IMR-90 (cell line): Measurements from ENCODE around the gene DCTD. TPM values are rescaled to one million over a fixed set of nuclear protein-coding genes. Genes with fewer than 3 reads are reported as not detected.

Source experiments
- ATAC-seq: fragments of 200-7000 bp; cut with Tn5 transposase; 2 replicates; pipeline ENCODE4 v1.9.1; 2020; ENCODE audit warnings: low read depth, mild to moderate bottlenecking, moderate library complexity
- BruUV-seq: library from RNA; stranded (reverse); fragments of 400-500 nt; replicated peaks from 2 replicates; lab custom pipeline; 2021; lab: Mats Ljungman, UMichigan
- CTCF ChIA-PET: fragments of 300-600 bp; formaldehyde crosslinking; extraction: SDS; loops from one replicate; lab custom pipeline; 2021; ENCODE audit warnings: antibody characterized with exemption; lab: Yijun Ruan, JAX
- POLR2A ChIA-PET: fragments of 300-600 bp; sonication (Branson Sonifier 250); formaldehyde crosslinking; loops from one replicate; lab custom pipeline; 2022; ENCODE audit warnings: antibody characterized with exemption; ENCODE audit not compliant: unreplicated experiment; lab: Charles Lee
- DNase-seq: peaks from one replicate; pipeline ENCODE4 v3.0.0; 2013
- H2AFZ ChIP-seq: replicated peaks from 2 replicates; pipeline ENCODE3; 2013; ENCODE audit warnings: low read length, mild to moderate bottlenecking; ENCODE audit not compliant: poor library complexity
- H2AK5ac ChIP-seq: 2 replicates; pipeline ENCODE4 v1.6.1; 2013; ENCODE audit warnings: low read depth, low read length, inconsistent platforms
- H2AK9ac ChIP-seq: replicated peaks from 2 replicates; pipeline ENCODE3; 2013; ENCODE audit warnings: mild to moderate bottlenecking, low read depth, low read length, moderate library complexity; ENCODE audit not compliant: poor library complexity
- H2BK120ac ChIP-seq: 2 replicates; pipeline ENCODE4 v1.6.1; 2013; ENCODE audit warnings: low read depth, low read length, inconsistent platforms
- H2BK15ac ChIP-seq: 3 replicates; pipeline ENCODE4 v1.6.1; 2013; ENCODE audit warnings: low read depth, low read length, inconsistent platforms
- H2BK20ac ChIP-seq: 2 replicates; pipeline ENCODE4 v1.6.1; 2013; ENCODE audit warnings: low read depth, mild to moderate bottlenecking, inconsistent platforms, low read length, moderate library complexity
- H2BK5ac ChIP-seq: 2 replicates; pipeline ENCODE4 v1.6.1; 2013; ENCODE audit warnings: mild to moderate bottlenecking, low read depth, low read length, inconsistent platforms; ENCODE audit not compliant: poor library complexity, severe bottlenecking
- H3K14ac ChIP-seq: replicated peaks from 2 replicates; pipeline ENCODE4 v1.6.1; 2013; ENCODE audit warnings: low read depth, low read length, inconsistent platforms
- H3K18ac ChIP-seq: 2 replicates; pipeline ENCODE4 v1.6.1; 2013; ENCODE audit warnings: low read depth, low read length, control low read depth
- H3K23ac ChIP-seq: 2 replicates; pipeline ENCODE4 v1.6.1; 2013; ENCODE audit warnings: low read depth, low read length, inconsistent platforms
- H3K27ac ChIP-seq: 2 replicates; pipeline ENCODE4 v1.5.1; 2013; ENCODE audit warnings: mild to moderate bottlenecking, control low read depth, low read length; ENCODE audit not compliant: insufficient read depth
- H3K27me3 ChIP-seq: 2 replicates; pipeline ENCODE4 v1.6.1; 2013; ENCODE audit warnings: low read length; ENCODE audit not compliant: control insufficient read depth, insufficient read depth
- H3K36me3 ChIP-seq: 2 replicates; pipeline ENCODE4 v1.6.1; 2013; ENCODE audit warnings: low read length, mixed read lengths; ENCODE audit not compliant: control insufficient read depth, insufficient read depth
- H3K4ac ChIP-seq: 2 replicates; pipeline ENCODE4 v1.6.1; 2013; ENCODE audit warnings: low read depth, low read length, inconsistent platforms
- H3K4me1 ChIP-seq: 2 replicates; pipeline ENCODE4 v1.6.1; 2013; ENCODE audit warnings: low read length, mixed read lengths; ENCODE audit not compliant: control insufficient read depth, insufficient read depth
- H3K4me2 ChIP-seq: 2 replicates; pipeline ENCODE4 v1.6.1; 2013; ENCODE audit warnings: low read depth, mild to moderate bottlenecking, control low read depth, low read length, moderate library complexity
- H3K4me3 ChIP-seq: 2 replicates; pipeline ENCODE4 v1.5.1; 2013; ENCODE audit warnings: low read depth, mild to moderate bottlenecking, control low read depth, low read length, moderate library complexity; ENCODE audit not compliant: insufficient read depth
- H3K56ac ChIP-seq: 2 replicates; pipeline ENCODE4 v1.6.1; 2013; ENCODE audit warnings: low read length, inconsistent platforms; ENCODE audit not compliant: insufficient read depth; ENCODE audit errors: extremely low read depth
- H3K79me1 ChIP-seq, 2 experiments: 2 replicates each; pipeline ENCODE4 v1.6.1; 2013; ENCODE audit warnings: low read length in 2 of 2, inconsistent platforms in 1 of 2, low read depth in 1 of 2
- H3K9ac ChIP-seq: 2 replicates; pipeline ENCODE4 v1.6.1; 2013; ENCODE audit warnings: low read depth, low read length, control low read depth
- H3K9me1 ChIP-seq: 2 replicates; pipeline ENCODE4 v1.6.1; 2013; ENCODE audit warnings: low read length, inconsistent platforms; ENCODE audit not compliant: insufficient read depth
- H3K9me3 ChIP-seq: 2 replicates; pipeline ENCODE4 v1.6.1; 2013; ENCODE audit warnings: low read length; ENCODE audit not compliant: control insufficient read depth, insufficient read depth
- H4K20me1 ChIP-seq: 2 replicates; pipeline ENCODE4 v1.6.1; 2013; ENCODE audit warnings: low read length, inconsistent platforms; ENCODE audit not compliant: insufficient read depth
- H4K5ac ChIP-seq: 2 replicates; pipeline ENCODE4 v1.6.1; 2013; ENCODE audit warnings: mild to moderate bottlenecking, low read depth, low read length, control low read depth
- H4K8ac ChIP-seq, 2 experiments: 2 replicates each; pipeline ENCODE4 v1.6.1; 2013; ENCODE audit warnings: low read depth in 2 of 2, low read length in 2 of 2, control low read depth in 1 of 2, inconsistent platforms in 1 of 2
- H4K91ac ChIP-seq: 2 replicates; pipeline ENCODE4 v1.6.1; 2013; ENCODE audit warnings: low read depth, low read length, inconsistent platforms; ENCODE audit not compliant: insufficient read depth
- CTCF ChIP-seq: conservative IDR thresholded peaks from 2 replicates; pipeline ENCODE4 v1.5.1; 2012; ENCODE audit warnings: mild to moderate bottlenecking, low read depth, low read length, improper control_type of control experiment
- MAFK ChIP-seq: IDR thresholded peaks from 2 replicates; pipeline ENCODE4 v1.6.1; 2012; ENCODE audit warnings: low read depth, low read length, improper control_type of control experiment
- WGBS, 2 experiments: methylation state at CpG; one replicate each; pipeline versions ENCODE4 v1.1.5 to v1.1.7; 2013; ENCODE audit warnings: missing lambda C conversion rate in 2 of 2; ENCODE audit not compliant: insufficient read length in 1 of 2; ENCODE audit errors: extremely low coverage in 2 of 2; 5-methylcytosine and 5-hydroxymethylcytosine counted together
- dilution Hi-C: fragments of 300-500 bp; cut with HindIII; formaldehyde crosslinking; loops from one replicate; pipeline ENCODE4 v1.14.3; 2018; ENCODE audit warnings: low sequenced_read_pairs; ENCODE audit not compliant: unreplicated experiment
- in situ Hi-C: fragments of 300-500 bp; cut with MboI; formaldehyde crosslinking; loops from 3 replicates; pipeline ENCODE4 v1.14.3; 2019; ENCODE audit warnings: low sequenced_read_pairs, inconsistent platforms, mixed read lengths
- intact Hi-C: fragments of 100-400 bp; cut with micrococcal nuclease; formaldehyde crosslinking; loops from 2 replicates; pipeline ENCODE4 v1.10.0; 2022
- polyA plus RNA-seq, 3 experiments: library from polyadenylated mRNA; depleted of rRNA; stranded (reverse); fragments of >200 nt; gene quantifications; 2 replicates each; pipeline ENCODE4 v1.2.3, GENCODE V29; 2012; ENCODE audit warnings: low replicate concordance in 1 of 3
- total RNA-seq: library from RNA; depleted of rRNA; stranded (reverse); fragments of >200 nt; gene quantifications from 2 replicates; pipeline ENCODE4 v1.2.3, GENCODE V29; 2012

Gene DCTD
- total and polyA plus RNA-seq, 2 of the 4 experiments (the other 2 are of a cell fraction) = 90.3 to 127 TPM

- no TSS peak for BruUV-seq
- ChIA-PET POLR2A (no interaction called here), CTCF (no interaction called here)
- Histone ChIP-seq H3K27me3 (no peaks in the 10 kb centered on the region; the same call in 1 of the 2 replicates), H3K56ac (no peak overlapping the region), H3K9me3 (peaks cover 2% of the 10 kb centered on the region; the same call in 1 of the 2 replicates), H2AK5ac (no peak overlapping the region), H3K9me1 (no peaks in the 10 kb centered on the region), H3K18ac (no peak overlapping the region), H2BK15ac (no peak overlapping the region), H3K36me3 (no peaks in the 10 kb centered on the region), H2AK9ac (peak overlapping the region; percentile 46), H2BK120ac (no peak overlapping the region), H2AFZ (no peak overlapping the region), H3K27ac (no peak overlapping the region), H4K5ac (no peak overlapping the region), H4K8ac (no peak overlapping the region), H2BK5ac (no peak overlapping the region), H3K4ac (no peak overlapping the region), H3K14ac (no peak overlapping the region), H3K4me1 (no peaks in the 10 kb centered on the region), H3K4me2 (no peak overlapping the region), H3K79me1 (no peaks in the 10 kb centered on the region), H3K9ac (no peak overlapping the region), H3K4me3 (no peak overlapping the region), H2BK20ac (no peak overlapping the region), H4K91ac (no peak overlapping the region), H3K23ac (no peak overlapping the region), H4K20me1 (no peaks in the 10 kb centered on the region)
- DNase-seq (no peak), ATAC-seq (no peak)
- in situ Hi-C loops = no loop called here
- TF ChIP-seq MAFK (peak; percentile 63), CTCF (no peak)
- intact Hi-C loops = no loop called here
- dilution Hi-C loops = no loop called here
- WGBS, 2 experiments = 100% methylated on average over 1 of the region's 2 CpGs; no CpG with 5 or more reads in 1 of the 2 experiments
Measured at GRCh38 chr4:182859730-182860129, 57.5 kb downstream of the DCTD start.
